ENCODE results near the gene KCND3.

DNA sequence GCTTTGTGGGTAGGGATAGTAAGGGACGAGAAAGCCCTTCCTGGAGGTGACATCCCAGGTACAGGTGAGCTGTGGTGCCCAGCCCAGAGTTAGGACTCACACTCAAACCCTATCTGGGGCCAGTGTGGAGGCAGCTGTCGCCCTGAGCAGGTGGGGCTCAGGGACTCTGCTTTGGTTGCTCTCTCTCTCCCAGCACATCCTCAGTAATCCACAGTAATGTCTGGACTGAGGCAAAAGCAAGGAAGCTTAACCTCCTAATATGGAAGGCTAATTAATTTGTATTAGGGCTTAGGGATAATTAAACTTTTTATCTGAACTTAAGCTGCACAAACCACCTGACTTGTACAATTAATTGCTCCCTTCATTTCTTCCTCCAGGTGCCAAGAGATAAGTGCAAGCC lies 195.5 kb downstream of the KCND3 start:
- no peak for TF ChIP-seq EZH2 (IDR thresholded peaks at IDR 0.05; ENCODE audit: low read depth)
- TF ChIP-seq, protein P1, sequence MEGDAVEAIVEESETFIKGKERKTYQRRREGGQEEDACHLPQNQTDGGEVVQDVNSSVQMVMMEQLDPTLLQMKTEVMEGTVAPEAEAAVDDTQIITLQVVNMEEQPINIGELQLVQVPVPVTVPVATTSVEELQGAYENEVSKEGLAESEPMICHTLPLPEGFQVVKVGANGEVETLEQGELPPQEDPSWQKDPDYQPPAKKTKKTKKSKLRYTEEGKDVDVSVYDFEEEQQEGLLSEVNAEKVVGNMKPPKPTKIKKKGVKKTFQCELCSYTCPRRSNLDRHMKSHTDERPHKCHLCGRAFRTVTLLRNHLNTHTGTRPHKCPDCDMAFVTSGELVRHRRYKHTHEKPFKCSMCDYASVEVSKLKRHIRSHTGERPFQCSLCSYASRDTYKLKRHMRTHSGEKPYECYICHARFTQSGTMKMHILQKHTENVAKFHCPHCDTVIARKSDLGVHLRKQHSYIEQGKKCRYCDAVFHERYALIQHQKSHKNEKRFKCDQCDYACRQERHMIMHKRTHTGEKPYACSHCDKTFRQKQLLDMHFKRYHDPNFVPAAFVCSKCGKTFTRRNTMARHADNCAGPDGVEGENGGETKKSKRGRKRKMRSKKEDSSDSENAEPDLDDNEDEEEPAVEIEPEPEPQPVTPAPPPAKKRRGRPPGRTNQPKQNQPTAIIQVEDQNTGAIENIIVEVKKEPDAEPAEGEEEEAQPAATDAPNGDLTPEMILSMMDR (conservative IDR thresholded peaks at IDR 0.05), result no peak

All from PC-9 (cell line).